Parathyroid adenoma (tissue), 2 donors: ENCODE results near the gene ICAM3.

Source experiments
- H2AFZ ChIP-seq: fragments of 300-600 bp; sonication (generic); one replicate; pipeline ENCODE4 v1.7.0; 2017; ENCODE audit warnings: antibody characterized with exemption, mild to moderate bottlenecking
- H3K27ac ChIP-seq: fragments of 300-600 bp; sonication (generic); one replicate; pipeline ENCODE4 v1.7.0; 2017
- H3K27me3 ChIP-seq: fragments of 300-600 bp; sonication (generic); one replicate; pipeline ENCODE4 v1.7.0; 2017; ENCODE audit warnings: low read length; ENCODE audit not compliant: control insufficient read depth, insufficient read depth
- H3K36me3 ChIP-seq: fragments of 300-600 bp; sonication (generic); one replicate; pipeline ENCODE4 v1.7.0; 2017; ENCODE audit warnings: low read length; ENCODE audit not compliant: control insufficient read depth, insufficient read depth
- H3K4me1 ChIP-seq: fragments of 300-600 bp; sonication (generic); one replicate; pipeline ENCODE4 v1.7.0; 2017; ENCODE audit warnings: control low read depth
- H3K4me2 ChIP-seq: fragments of 300-600 bp; sonication (generic); one replicate; pipeline ENCODE4 v1.7.0; 2017; ENCODE audit warnings: low read length
- H3K4me3 ChIP-seq: fragments of 300-600 bp; sonication (generic); one replicate; pipeline ENCODE4 v1.7.0; 2017; ENCODE audit warnings: low read depth, low read length
- H3K79me2 ChIP-seq: fragments of 300-600 bp; sonication (generic); one replicate; pipeline ENCODE4 v1.7.0; 2017; ENCODE audit warnings: control low read depth
- H3K9ac ChIP-seq: fragments of 300-600 bp; sonication (generic); one replicate; pipeline ENCODE4 v1.7.0; 2017; ENCODE audit warnings: mild to moderate bottlenecking
- H3K9me3 ChIP-seq: fragments of 300-600 bp; sonication (generic); one replicate; pipeline ENCODE4 v1.7.0; 2017; ENCODE audit warnings: low read length; ENCODE audit not compliant: control insufficient read depth
- CTCF ChIP-seq: fragments of 300-600 bp; sonication (generic); IDR thresholded peaks from one replicate; pipeline ENCODE4 v1.7.0; 2017; ENCODE audit warnings: antibody characterized with exemption, mild to moderate bottlenecking
- donor health status: primary hyperparathyroidism.

The ICAM3 gene

GRCh38 chr19:10305139-10305806 lies 34.2 kb downstream of the ICAM3 start:
- H3K9ac ChIP-seq = no peak overlapping the region
- no peaks in the 10 kb centered on the region for H3K79me2 ChIP-seq
- H3K36me3 ChIP-seq = no peaks in the 10 kb centered on the region
- no peak for TF ChIP-seq CTCF
- no peak overlapping the region for H3K4me3 ChIP-seq
- no peaks in the 10 kb centered on the region for H3K27me3 ChIP-seq
- no peak overlapping the region for H3K27ac ChIP-seq
- no peak overlapping the region for H3K4me2 ChIP-seq
- no peaks in the 10 kb centered on the region for H3K9me3 ChIP-seq
- no peaks in the 10 kb centered on the region for H3K4me1 ChIP-seq
- H2AFZ ChIP-seq = no peak overlapping the region

- Histone ChIP-seq H3K9ac (no peak overlapping the region), H3K27me3 (peaks cover under 1% of the 10 kb centered on the region), H3K79me2 (no peaks in the 10 kb centered on the region), H3K36me3 (no peaks in the 10 kb centered on the region), H3K4me2 (no peak overlapping the region), H3K27ac (no peak overlapping the region), H3K4me1 (peaks cover 5% of the 10 kb centered on the region), H2AFZ (no peak overlapping the region), H3K9me3 (no peaks in the 10 kb centered on the region), H3K4me3 (no peak overlapping the region)
- TF ChIP-seq CTCF = no peak
Observed at GRCh38 chr19:10299545-10300458, 39.6 kb downstream of the ICAM3 start.

DNA sequence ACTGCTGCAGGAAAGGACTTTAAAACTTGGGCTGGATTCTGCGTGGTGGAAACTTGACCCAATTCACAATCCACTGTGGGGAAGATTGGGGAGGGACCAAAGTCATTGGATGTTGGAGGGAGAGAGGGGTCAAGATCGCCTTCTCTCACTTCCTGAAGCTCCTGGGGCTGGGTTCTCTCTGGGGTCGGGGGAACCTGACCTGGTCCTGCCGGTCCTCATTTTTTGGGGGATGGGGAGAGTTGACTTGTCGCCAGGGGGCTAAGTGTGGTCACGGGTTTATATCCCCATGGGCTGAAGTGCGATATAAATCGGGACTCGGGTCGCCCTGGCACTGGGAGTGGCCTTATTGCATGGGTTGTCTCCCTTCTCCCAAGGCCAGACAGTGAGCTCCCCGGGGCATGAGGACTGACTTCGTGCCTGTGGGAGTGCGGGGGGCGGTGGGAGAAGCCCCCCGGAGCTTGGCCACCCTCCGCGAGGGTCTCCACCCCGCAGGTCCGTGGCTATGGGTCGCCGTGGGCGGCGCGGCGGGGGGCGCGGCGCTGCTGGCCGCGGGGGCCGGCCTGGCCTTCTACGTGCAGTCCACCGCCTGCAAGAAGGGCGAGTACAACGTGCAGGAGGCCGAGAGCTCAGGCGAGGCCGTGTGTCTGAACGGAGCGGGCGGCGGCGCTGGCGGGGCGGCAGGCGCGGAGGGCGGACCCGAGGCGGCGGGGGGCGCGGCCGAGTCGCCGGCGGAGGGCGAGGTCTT lies 43.4 kb downstream of the ICAM3 start:
- no peaks in the 10 kb centered on the region for H3K36me3 ChIP-seq
- TF ChIP-seq CTCF = no peak
- H3K4me3 ChIP-seq = peak overlapping the region; percentile 51
- H3K27me3 ChIP-seq = peaks cover 11% of the 10 kb centered on the region
- no peaks in the 10 kb centered on the region for H3K79me2 ChIP-seq
- no peak overlapping the region for H3K9ac ChIP-seq
- no peak overlapping the region for H3K27ac ChIP-seq
- peak overlapping the region; percentile 58 for H2AFZ ChIP-seq
- no peaks in the 10 kb centered on the region for H3K9me3 ChIP-seq
- H3K4me1 ChIP-seq = peaks cover 8% of the 10 kb centered on the region
- H3K4me2 ChIP-seq = peak overlapping the region; percentile 33

GRCh38 chr19:10295305-10295846 lies 44.0 kb downstream of the ICAM3 start:
- peaks cover 11% of the 10 kb centered on the region for H3K27me3 ChIP-seq
- no peaks in the 10 kb centered on the region for H3K9me3 ChIP-seq
- H3K4me3 ChIP-seq = peak overlapping the region; percentile 51
- no peak overlapping the region for H3K9ac ChIP-seq
- H3K4me2 ChIP-seq = peak overlapping the region; percentile 33
- H3K27ac ChIP-seq = no peak overlapping the region
- peaks cover 8% of the 10 kb centered on the region for H3K4me1 ChIP-seq
- TF ChIP-seq CTCF = peak; percentile 5
- H3K36me3 ChIP-seq = no peaks in the 10 kb centered on the region
- peak overlapping the region; percentile 58 for H2AFZ ChIP-seq
- H3K79me2 ChIP-seq = no peaks in the 10 kb centered on the region
